T-helper 2 cell treated with Interferon-gamma antibody and Interleukin-4, amounts not matched to agents 100 ng/mL and 5 ng/mL, for 36 hours (primary cell): Measurements from ENCODE around the gene VPS35. TPM values are rescaled to one million over a fixed set of nuclear protein-coding genes. Genes with fewer than 3 reads are reported as not detected.
"Not testable (repeated sequence)": the region's sequence is repeated elsewhere in the genome, so short reads cannot be mapped to it uniquely, and the experiment has no call there.

Experiments
- intact Hi-C: fragments of 100-400 bp; cut with micrococcal nuclease; formaldehyde crosslinking; loops from one replicate; pipeline ENCODE4 v1.15.1; 2023
- total RNA-seq: library from RNA; stranded (reverse); gene quantifications from 2 replicates; pipeline ENCODE4 v1.2.3, GENCODE V29; 2022

Gene VPS35
- total RNA-seq, 1 donor from 2014 or later: 80.8 TPM

DNA sequence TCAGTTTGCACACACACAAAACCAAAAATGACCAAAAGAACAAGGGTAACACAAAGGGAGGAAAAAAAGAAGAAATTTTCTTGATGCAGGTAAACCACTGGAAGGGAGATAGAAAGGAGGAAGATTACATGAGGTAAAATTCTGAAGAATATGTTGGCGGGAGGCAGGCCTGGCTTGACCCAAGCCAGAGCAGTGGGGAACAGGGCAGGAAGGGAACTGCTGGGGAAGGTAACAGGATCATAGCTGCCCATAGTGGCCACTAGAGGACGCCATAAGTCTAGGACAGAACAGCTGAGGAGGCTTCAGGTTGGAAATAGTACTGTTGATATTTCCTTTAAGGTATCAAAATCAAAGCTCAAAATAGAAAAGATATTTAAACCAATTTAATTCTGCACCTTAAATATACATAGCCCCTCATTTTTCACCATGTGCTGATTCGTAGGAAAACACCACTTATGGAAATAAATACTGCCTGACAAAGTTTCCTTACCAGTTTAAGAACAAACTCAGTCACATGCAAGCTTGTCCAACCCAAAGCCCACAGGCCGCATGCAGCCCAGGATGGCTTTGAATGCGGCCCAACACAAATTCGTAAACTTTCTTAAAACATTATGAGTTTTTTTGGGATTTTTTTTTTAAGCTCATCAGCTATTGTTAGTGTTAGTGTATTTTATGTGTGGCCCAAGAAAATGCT lies 15.5 kb downstream of the VPS35 start:
- intact Hi-C loops: loop anchor here (1.0 to 5.0 kb wide), 4 partner anchors 15 to 256 kb away; partner anchors contain the start of genes ORC6 and VPS35

DNA sequence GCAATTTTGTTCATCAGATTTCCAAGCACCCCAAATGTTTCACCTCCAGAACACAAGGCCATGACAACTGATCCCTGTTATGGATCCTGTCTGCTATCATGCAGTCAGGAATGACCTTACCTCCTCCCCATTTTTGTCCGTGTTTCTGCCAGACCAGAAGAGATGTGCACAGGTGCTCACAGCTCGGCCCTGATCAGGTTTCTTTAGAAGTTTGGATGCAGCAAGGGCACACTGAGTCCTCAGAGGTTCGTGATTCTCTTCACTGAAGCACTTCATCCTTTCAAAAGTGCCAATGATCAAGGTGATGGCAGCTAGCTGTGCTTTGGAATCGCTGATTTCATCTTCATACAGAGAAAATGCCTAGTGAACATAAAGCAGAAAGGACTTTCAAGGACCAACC lies 26.9 kb downstream of the VPS35 start:
- intact Hi-C loops: no loop called here

DNA sequence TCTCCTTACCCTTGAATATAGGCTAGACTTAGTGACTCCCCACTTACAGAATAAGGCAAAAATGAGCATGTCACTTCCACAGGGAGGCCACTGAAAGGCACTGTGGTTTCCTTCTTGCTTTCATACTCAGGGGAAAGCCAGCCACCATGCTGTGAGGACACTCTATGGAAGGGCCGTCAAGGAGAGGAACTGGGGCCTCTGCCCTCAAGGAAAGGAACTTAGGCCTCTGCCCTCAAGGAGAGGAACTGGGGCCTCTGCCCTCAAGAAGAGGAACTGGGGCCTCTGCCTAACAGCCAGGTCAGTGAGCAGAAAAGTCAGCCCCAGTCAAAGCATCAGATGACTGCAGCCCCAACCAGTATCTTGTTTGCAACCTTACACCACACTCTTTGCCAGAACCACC lies 30.1 kb downstream of the VPS35 start:
- intact Hi-C loops: no loop called here

DNA sequence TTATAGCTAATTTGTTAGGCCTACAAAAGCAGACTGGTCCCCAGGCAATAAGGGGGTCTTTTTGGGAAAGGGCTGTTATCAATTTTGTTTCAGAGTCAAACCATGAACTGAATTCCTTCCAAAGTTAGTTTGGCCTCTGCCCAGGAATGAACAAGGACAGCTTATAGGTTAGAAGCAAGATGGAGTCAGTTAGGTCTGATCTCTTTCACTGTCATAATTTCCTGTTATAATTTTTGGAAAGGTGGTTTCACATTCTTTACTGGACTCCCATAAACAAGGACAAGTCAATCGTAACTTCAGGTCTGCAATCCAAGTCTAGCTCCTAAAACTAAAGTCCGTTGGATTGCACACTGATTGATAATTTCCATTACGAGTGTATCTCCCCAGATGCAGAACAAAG lies 37.7 kb downstream of the VPS35 start:
- intact Hi-C loops: no loop called here

DNA sequence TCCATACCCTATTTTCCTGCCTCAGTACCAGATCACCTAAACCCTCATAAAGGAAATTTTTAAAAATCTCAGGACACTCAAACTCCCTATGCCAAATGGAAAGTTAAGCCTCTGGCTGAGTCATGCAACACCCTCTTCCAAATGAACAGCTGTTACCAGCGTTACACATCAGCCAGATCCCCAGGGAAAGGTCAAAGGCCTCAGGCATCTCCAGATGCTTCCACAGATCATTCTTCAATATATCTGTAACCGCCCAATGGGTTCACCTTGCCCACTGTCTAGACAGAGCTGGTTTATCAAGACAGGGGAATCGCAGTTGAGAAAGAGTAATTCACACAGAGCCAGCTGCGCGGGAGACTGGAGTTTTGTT lies 38.7 kb downstream of the VPS35 start:
- intact Hi-C loops: no loop called here

DNA sequence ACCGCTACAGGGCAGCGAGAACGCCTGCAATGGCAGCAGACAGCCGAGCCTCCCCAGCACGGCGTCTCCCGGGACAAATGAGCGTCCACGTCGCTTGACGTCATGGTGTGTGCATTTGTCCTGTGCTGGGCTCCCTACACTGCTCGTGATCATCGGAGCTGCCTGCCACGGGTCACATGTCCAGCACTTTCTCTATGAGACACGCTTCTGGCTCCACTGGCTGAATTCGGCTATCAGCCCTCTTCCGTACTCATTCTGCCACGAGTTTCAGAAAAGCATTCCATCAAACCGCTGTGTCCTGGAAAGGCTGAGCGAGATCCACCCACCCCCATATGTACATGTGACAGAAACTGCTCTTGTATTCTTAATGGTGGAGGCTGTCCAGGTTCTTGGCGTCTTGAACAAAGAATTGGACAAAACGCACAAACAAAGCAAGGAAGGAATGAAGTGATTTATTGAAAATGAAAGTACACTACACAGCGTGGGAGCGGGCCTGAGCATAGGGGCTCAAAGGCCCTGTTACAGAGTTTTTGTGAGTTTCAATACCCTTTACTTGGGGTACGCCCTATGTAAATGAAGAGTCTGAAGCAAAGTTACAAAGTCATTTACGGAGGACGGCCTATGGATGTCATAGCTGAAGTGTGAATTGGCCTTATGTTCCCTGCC lies 39.3 kb downstream of the VPS35 start:
- intact Hi-C loops: no loop called here

DNA sequence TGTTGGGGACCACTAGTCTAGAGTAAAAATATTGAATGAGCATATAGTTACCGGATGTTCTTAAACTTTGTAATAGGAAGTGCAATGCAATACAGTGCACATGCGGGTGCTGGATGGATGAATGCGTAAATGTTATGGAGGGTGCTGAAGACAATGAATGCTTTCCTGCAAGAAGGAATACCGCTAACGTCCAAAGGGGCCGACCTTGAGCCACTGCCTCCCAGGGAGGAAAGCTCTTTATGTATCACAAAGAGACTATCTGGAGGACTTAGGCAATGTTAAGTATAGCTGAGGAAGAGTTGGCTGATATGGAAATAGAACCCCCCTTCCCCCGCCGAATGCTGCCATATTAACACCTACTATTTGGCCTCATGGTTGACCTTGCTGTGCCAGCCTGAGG lies 40.3 kb downstream of the VPS35 start:
- intact Hi-C loops: no loop called here

DNA sequence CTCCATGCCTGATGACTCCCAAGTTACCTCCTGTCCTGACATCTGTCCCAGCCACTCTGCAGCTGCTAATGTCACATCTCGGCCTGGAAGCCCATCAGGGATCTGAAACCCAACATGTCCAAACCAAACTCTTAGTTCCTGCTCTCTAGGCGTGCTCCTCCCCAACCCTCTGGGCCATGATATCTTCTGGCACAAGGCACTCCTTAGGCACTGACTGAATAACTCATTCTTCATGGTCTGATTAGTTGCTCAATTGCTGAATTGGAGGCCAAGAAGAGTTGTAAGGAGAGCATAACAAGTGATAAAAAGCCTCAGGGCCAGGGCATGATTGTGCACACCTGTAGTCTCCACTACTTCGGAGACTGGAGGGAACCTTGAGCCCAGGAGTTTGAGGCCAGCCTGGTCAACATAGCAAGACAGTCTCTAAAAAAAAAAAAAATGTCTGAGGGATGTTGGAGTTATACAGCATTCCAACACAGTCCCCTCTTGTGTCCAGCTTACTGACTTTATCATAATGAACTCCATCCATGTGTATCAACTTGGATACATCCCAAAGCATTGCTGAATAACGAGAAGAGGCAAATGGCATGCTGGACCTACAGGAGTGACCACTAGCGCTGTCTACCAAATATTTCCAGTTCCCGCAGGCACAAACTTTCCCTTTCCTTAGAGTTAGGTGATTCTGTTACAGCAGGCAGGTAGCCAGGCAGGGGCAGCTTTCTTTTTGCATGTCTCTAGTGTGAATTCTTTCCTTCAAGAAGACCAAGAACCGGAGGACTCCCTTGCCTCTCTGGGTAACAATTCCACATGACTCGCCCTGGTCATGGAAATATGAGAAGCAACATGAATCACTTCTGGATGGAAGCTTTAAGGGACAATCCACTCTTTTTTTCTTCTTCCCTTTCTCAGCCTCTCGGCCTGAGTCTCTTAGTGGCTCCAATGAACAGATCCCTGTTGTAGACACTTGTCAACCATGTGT lies 49.7 kb downstream of the VPS35 start:
- intact Hi-C loops: no loop called here

DNA sequence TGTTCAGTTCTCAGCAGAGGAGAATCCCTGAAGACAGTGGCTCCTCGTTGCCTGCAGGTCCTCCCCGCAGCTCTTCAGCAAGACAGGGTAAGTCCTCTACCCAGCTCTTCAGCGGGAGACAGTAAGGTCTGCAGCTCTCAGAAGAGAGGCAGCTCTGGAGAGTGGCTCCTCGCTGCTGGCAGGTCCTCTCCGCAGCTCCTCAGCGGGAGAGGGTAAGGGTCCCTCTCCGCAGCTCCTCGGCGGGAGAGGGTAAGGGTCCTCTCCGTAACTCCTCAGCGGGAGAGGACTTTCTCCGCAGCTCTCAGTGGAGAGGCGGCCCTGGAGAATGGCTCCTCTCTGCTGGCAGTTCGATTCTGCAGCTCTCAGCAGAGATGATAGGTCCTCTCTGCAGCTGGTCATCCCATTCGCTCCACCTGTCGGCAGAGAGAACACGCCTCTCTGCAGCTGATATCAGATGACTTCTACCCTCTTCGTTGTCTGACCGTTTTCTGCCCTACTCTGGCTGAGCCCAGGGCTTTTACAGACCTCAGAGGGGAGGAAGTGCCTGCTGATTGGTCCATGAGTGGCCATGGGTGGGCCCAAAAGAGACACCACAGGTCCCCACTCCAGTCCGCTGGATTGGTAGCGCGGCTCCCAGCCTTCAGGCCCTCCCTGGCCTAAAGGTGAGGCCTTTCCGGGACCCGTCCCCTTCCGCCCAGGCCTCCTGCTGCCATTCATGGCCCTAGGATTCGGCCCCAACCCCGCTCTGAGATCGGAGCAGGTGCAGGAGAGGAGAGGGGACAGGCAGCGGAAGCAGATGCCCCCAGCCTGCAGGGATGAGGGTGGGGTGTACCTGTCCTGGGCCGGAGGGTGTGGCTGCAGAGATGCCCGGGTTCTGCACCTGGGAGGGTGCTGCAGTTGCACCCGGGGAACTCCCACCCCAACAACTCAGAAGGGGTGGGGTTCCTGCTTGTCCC lies 55.9 kb downstream of the VPS35 start:
- intact Hi-C loops: no loop called here

DNA sequence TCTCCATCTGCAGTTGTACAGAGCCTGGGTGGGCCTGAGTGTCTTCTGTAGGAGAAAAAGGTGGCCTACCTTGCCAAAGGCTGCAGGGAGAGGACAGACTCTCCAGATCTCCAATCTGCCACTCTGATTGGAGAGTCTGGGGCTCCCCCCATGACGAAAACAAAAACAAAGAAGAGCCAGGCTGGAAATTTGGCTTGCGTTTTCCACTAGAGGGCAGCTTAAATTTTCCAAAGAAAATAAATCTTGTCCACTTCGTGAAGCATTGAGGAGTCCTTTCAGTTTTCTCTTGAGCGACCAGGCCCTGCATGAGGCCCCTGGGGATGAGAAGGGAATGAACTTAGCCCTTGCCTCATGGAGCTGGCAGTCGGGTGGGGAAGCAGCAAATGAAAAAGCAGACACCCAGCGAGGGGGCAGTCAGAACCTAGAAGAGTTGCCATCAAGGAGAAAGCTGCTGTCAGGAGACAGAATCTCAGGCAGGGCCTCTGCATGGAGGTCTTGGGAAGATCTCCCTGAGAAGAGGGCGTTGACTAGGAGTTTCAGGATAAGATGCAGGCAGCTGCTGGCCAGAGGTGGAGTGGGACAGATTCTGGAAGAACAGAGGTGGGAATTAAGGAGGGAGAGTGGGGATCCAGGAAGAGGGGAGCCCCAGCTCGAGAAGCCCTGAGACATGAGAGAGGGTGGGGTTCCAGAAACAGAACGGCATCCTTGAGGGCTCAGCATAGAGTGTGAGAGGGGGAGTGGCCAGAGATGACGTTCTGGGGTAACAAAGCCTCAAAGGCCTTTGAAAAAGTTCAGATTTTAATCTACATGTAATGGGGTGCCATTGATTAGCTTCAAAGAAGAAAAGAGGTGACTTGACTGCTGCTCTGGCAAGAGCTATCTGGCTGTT lies 59.4 kb downstream of the VPS35 start:
- intact Hi-C loops: no loop called here

DNA sequence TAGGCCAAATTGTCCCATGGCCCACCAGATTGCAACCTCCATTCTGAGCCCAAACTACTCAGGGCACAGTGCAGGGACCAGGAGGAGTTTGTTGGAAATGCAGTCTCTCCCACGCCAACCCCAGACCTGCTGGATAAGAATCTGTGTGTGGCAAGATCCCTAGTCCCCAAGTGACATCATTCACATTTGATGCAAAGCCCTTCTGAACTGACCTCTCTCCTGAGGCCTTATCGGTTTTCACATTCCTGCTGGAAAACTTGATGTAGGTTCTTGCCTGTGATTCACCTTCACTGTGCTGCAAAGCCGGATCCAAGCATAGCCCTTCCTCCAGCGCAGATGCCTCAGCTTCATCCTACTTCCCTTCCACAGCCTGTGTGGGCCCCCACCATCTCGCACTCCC lies 61.2 kb downstream of the VPS35 start:
- intact Hi-C loops: no loop called here

DNA sequence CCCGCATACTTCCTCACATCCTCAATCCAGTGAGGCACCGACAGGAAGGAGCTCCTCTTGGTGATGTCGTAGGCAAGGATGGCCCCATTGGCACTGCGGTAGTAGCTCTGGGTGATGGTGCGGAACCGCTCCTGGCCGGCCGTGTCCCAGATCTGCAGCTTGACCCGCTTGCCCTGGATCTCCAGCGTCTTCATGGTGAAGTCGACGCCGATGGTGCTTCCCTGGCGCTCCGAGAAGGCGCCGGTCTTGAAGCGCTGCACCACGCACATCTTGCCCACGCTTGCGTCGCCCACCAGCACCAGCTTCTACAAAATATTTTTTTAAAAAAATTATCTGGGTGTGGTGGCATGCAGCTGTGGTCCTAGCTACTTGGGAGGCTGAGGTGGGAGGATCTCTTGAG lies 62.3 kb downstream of the VPS35 start:
- intact Hi-C loops: not testable (repeated sequence)

DNA sequence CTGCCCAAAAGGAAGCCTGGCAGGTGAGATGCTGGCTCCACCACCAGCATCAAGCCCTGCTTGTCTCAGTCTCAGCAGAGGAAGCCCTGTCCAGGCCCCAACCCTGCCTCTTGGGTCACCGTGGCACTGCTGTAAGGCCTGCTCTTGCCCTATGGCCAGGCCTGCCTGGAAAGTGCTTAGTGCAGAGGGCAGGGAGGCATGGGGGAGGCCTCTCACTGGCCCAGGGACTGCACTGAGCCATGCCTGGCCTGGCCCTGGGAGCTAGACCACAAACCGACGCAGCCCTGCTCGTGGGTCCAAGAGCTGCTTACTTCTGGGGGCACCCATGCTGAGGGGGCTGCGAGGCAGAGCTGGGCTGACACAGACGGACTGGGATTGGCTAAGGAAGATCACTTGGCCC lies 64.1 kb downstream of the VPS35 start:
- intact Hi-C loops: loop anchor here (5.0 kb wide), 1 partner anchor 837 kb away; the partner anchor contains the start of genes ITFG1 and PHKB

DNA sequence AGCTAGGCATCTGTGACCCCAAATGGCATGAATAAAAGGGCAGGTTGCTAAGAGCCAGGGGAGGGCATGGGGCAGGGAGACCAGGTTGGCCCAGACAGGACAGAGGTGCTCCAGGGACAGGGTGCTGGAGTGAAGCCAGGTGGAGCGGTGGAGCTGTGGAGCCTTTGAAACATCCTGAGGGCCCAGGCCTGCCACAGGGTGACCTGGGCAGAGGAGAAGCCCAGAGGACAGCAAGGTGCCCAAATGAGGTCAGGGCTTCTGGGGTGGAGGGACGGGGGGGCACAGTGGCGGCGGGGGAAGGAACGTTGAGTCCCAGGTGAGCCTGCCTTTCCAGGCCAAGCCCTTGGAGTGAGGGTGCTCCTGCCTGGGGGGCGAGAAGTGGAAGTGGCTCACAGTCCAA lies 65.3 kb downstream of the VPS35 start:
- intact Hi-C loops: loop anchor here (5.0 kb wide), 1 partner anchor 839 kb away; the partner anchor contains the start of genes ITFG1 and PHKB

DNA sequence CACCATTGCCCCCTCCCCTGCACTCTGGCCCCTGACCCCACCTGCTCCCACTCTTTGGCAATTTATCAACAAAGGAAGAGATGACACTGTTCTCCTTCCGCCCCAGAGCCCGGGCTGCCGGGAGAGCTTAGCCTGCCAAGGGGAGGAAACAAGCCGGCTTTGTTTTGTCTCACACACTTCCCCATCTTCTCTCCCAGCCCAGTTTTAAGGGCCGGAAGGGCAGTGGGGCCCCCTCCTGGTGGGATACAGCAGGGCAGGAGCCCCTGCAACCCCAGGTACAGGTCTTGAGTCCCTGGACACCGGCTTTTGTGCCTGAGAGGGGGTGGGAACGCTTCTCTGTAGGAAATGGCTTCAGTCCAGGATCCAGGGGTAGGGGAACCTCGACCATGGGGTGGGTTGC lies 65.7 kb downstream of the VPS35 start:
- intact Hi-C loops: loop anchor here (5.0 kb wide), 1 partner anchor 839 kb away; the partner anchor contains the start of genes ITFG1 and PHKB

DNA sequence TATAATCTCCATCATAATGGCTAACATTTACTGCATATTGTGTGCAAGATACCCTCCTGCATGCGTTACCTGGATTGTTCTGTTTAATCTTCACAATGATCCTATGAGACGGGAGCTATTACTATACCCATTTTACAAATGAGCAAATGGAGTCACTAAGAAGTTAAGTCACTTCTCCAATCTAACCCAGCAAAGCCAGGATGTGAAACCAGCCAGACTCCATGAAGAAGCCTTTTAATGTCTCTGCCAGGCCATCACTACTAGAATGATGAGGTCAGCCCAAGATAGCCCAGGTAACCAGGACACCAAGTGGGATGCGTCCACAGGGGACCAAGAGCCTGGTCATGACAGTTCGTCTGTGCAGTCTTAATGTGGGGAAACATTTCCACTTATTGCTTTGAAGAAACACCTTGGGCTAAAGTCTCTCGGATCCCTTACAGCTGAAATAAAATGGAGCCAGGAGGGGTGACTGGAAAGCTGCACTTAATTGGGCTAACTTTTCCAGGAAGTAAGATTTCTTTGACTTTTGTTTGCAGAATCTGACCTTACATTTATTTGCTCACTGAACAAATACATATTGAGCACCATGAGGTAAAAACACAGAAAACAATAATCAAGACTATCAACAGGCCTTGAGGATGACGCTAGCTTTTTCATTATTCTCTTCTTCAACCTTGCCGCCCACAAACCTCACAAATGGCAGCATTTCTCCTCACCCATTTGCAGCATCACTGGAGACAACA lies 66.9 kb downstream of the VPS35 start:
- intact Hi-C loops: loop anchor here (2.0 to 5.0 kb wide), 4 partner anchors 67 to 840 kb away; partner anchors contain the start of genes C16orf87, DNAJA2, ITFG1 and ORC6

DNA sequence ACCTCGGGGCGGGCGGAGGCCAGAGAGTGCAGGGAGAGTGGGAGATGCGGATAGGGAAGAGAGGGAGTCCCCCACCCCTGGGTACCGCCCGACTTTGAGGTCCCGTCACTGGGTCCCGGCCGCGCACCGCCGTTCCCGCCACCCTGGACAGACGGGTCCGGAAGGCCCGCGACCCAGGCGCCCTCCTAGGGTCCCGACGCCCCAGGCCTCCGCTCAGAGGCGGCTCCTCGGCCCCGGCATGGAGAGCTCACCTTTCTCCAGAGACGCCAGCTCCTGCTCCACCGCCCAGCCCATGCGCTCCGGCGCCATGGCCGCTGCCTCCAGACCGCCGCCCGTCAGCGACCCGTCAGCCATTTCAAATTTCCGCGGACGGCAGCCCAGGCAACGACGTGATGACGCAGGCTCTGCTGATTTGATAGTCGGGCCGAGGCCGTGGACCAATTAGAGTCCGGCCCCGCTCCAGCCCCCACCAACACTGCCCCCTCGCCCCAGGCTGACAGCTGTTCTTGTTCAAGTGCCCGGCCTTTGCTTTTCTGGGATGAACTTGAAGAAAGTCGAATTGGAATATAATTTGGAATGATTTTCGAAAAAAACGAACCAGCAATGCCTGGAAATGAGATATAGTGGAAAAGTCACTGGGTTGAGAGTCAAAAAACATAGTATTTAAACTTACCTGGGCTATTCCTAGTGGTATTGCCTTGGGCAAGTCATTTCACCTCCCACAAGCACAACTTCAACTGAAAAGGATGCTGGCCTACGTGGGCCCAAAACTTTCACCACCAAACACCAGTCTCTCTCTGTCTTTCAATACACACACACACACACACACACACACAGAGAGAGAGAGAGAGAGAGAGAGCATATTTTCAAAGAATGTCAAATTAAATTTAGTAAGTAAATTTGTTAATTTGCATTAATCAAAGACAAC lies 67.7 kb downstream of the VPS35 start, which contains the start of gene SHCBP1:
Gene SHCBP1, minus strand, starts transcription at position 374 of the 928 bp plus-strand sequence. Its CDS starts 20 bp downstream, at position 354.
- intact Hi-C loops: loop anchor here (2.0 to 5.0 kb wide), 4 partner anchors 68 to 841 kb away; partner anchors contain the start of genes C16orf87, DNAJA2, ITFG1 and ORC6
